BLaER1 treated with 17β-estradiol and CSF1 and Interleukin-3, amounts not matched to agents 10 nM and 100 nM (cell line): Measurements from ENCODE around the gene KCNJ12.
"Not testable (repeated sequence)": the region's sequence is repeated elsewhere in the genome, so short reads cannot be mapped to it uniquely, and the experiment has no call there.

Experiments
- H3K27ac ChIP-seq, 11 experiments: shearing (Covaris generic); formaldehyde crosslinking; 2 replicates each; pipeline ENCODE4 v1.8.1; 2022
- H3K27me3 ChIP-seq, 11 experiments: shearing (Covaris generic); formaldehyde crosslinking; 2 replicates each; pipeline ENCODE4 v1.8.1; 2022
- H3K36me3 ChIP-seq, 11 experiments: shearing (Covaris generic); formaldehyde crosslinking; 2 replicates each; pipeline ENCODE4 v1.8.1; 2022
- H3K4me1 ChIP-seq, 10 experiments: shearing (Covaris generic); formaldehyde crosslinking; 2 replicates each; pipeline ENCODE4 v1.8.1; 2022
- H3K4me2 ChIP-seq, 11 experiments: shearing (Covaris generic); formaldehyde crosslinking; 2 replicates each; pipeline ENCODE4 v1.8.1; 2022
- H3K4me3 ChIP-seq, 10 experiments: shearing (Covaris generic); formaldehyde crosslinking; 2 replicates each; pipeline ENCODE4 v1.8.1; 2022
- H3K9ac ChIP-seq, 11 experiments: shearing (Covaris generic); formaldehyde crosslinking; 2 replicates each; pipeline ENCODE4 v1.8.1; 2022
- H3K9me3 ChIP-seq, 11 experiments: shearing (Covaris generic); formaldehyde crosslinking; replicated peaks in 1 of 11; 2 replicates each; pipeline ENCODE4 v1.8.1; 2022
- H4K20me1 ChIP-seq, 11 experiments: shearing (Covaris generic); formaldehyde crosslinking; 2 replicates each; pipeline ENCODE4 v1.8.1; 2022
- Cebpa-rat ChIP-seq, 11 experiments: shearing (Covaris generic); IDR thresholded peaks; 2 replicates each; pipeline ENCODE4 v1.8.1; 2022

Gene KCNJ12

DNA sequence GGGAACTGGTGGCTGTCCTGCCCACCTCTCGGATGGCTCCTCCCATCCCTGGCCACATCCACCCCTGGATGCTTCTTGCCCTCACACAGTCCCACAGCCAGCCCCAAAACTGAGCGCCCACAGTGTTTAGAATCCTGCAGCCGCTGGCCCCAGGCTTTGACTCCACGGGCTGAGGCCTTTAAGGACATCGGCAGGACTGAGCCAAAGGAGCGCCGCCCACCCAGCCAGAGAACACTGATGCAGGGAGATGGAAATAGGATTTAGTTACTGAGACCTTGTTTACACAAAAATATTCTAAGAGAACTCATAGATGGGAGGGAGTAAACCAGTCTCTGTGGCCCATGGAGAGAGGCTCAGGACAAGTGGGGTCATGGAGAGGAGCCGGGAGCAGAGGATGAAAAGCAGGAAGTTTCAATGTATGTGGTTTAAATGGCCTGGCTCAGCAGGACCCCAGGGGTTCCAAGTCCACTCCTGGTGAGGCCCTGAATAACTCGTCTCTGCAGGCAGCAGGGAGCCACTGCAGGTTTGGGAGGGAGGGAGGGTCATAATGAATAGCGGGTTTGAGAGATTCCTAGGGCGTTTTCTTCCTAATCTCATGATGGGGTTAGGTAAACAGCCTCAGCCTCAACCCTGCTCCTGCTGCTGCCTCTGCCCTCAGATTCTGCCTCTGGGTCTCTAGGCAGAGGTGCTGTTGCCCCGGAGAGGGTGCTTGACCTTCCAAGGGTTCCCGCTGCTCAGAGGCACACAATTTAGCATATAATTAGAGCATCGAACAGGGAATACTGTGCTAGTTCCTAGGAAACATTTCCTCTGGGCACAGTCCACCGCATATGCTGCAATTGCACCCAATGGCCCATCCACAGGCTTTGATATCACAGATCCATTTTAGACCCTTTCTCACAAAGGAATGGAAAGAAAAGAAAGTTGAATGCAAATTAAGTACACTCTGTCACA lies 61.0 kb downstream of the KCNJ12 start:
- not testable (repeated sequence) for H3K4me2 ChIP-seq, H3K9me3 ChIP-seq, H3K9ac ChIP-seq, H3K27ac ChIP-seq, H3K36me3 ChIP-seq, H3K27me3 ChIP-seq, H4K20me1 ChIP-seq, H3K4me3 ChIP-seq
- H3K4me1 ChIP-seq = peaks cover 0 to 18% (median 7%) of the 10 kb centered on the region in 10 experiments; a peak in 7 of 20 replicates

- Histone ChIP-seq H3K4me2 (peak overlapping the region in 3 of 11 experiments; percentile 18 to 32 (median 28); a peak in 2 of 22 replicates), H3K4me1 (peaks cover 0 to 18% (median 7%) of the 10 kb centered on the region in 10 experiments; a peak in 7 of 20 replicates)
- H4K20me1 ChIP-seq, H3K27ac ChIP-seq, H3K36me3 ChIP-seq, H3K9ac ChIP-seq, H3K9me3 ChIP-seq, H3K4me3 ChIP-seq, H3K27me3 ChIP-seq: not testable (repeated sequence)
Observed at GRCh38 chr17:21438316-21439014, 62.3 kb downstream of the KCNJ12 start.

DNA sequence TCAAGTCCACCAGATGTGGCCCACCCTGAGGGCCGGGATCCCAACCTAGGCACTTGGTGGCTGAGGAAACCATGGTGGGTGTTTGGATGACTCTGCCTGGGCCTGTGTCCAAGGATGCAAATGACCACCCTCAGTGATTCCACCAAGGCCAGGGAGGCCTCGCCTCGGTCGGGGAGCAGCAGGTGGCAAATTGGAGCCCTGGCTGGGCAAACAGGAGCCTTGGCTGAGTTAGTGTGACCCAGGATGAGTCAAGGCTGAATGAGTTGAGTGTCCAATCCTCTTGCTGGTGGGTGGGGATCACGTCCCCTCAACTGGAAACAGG lies 62.8 kb downstream of the KCNJ12 start:
- not testable (repeated sequence) for H3K27me3 ChIP-seq, H3K9ac ChIP-seq, H3K4me3 ChIP-seq, H4K20me1 ChIP-seq, H3K36me3 ChIP-seq, H3K9me3 ChIP-seq, H3K27ac ChIP-seq
- Histone ChIP-seq H3K4me1 (peaks cover 0 to 18% (median 7%) of the 10 kb centered on the region in 10 experiments; a peak in 7 of 20 replicates), H3K4me2 (peak overlapping the region in 3 of 11 experiments; percentile 18 to 32 (median 28); a peak in 1 of 22 replicates)

GRCh38 chr17:21445091-21445650 lies 69.0 kb downstream of the KCNJ12 start:
- Histone ChIP-seq H4K20me1 (no peaks in the 10 kb centered on the region), H3K27me3 (no peaks in the 10 kb centered on the region), H3K9ac (no peak overlapping the region), H3K36me3 (no peaks in the 10 kb centered on the region), H3K4me3 (no peak overlapping the region), H3K27ac (no peak overlapping the region), H3K9me3 (peaks cover 0 to 9% (median 0%) of the 10 kb centered on the region in 11 experiments; a peak in 5 of 22 replicates), H3K4me2 (peak overlapping the region in 2 of 11 experiments; percentile 38 to 43; a peak in 4 of 22 replicates), H3K4me1 (peaks cover 0 to 11% (median 2%) of the 10 kb centered on the region in 10 experiments; a peak in 9 of 20 replicates)
- TF ChIP-seq Cebpa-rat (IDR thresholded peaks at IDR 0.05) = no peak

GRCh38 chr17:21447552-21447951 lies 71.4 kb downstream of the KCNJ12 start:
- H3K27ac ChIP-seq, H3K9me3 ChIP-seq, H3K27me3 ChIP-seq, H3K36me3 ChIP-seq, H3K4me2 ChIP-seq, H3K4me3 ChIP-seq, H4K20me1 ChIP-seq, H3K9ac ChIP-seq: not testable (repeated sequence)
- H3K4me1 ChIP-seq = peaks cover 0 to 19% (median 10%) of the 10 kb centered on the region in 10 experiments; a peak in 13 of 20 replicates

- not testable (repeated sequence) for H3K27me3 ChIP-seq, H4K20me1 ChIP-seq, H3K4me3 ChIP-seq, H3K36me3 ChIP-seq, H3K27ac ChIP-seq, H3K4me2 ChIP-seq, H3K9ac ChIP-seq, H3K9me3 ChIP-seq
- H3K4me1 ChIP-seq = peaks cover 0 to 23% (median 13%) of the 10 kb centered on the region in 10 experiments; a peak in 15 of 20 replicates
Observed at GRCh38 chr17:21449891-21450290, 73.7 kb downstream of the KCNJ12 start.

DNA sequence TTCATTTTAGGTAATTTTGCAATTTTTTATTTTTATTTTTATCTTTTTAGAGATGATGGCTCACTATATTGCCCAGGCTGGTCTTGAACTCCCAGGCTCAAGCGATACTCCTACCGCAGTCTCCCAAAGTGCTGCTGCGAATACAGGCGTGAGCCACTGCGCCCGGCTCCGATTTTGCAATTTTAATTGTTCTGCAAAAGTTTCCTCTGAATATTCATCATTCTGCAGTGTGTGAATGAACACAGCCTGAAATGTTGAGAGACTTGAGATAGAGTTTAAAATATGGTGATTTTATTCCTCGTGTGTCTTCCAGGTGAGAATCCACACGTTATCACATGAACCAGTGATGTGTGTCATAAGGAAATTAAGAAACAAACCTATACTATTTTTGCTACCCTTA lies 75.8 kb downstream of the KCNJ12 start:
- Histone ChIP-seq H4K20me1 (no peaks in the 10 kb centered on the region), H3K27ac (no peak overlapping the region), H3K36me3 (no peaks in the 10 kb centered on the region), H3K27me3 (no peaks in the 10 kb centered on the region), H3K4me1 (peaks cover 0 to 27% (median 11%) of the 10 kb centered on the region in 10 experiments; a peak in 15 of 20 replicates), H3K9me3 (peaks cover 0 to 5% (median 0%) of the 10 kb centered on the region in 11 experiments; a peak in 7 of 22 replicates), H3K9ac (no peak overlapping the region), H3K4me2 (peak overlapping the region in 3 of 11 experiments; percentile 9 to 43 (median 39); a peak in 3 of 22 replicates), H3K4me3 (no peak overlapping the region)
- no peak for TF ChIP-seq Cebpa-rat (IDR thresholded peaks at IDR 0.05)

- peak overlapping the region in 6 of 11 experiments; percentile 23 to 67 (median 48); a peak in 8 of 22 replicates for H3K27ac ChIP-seq
- peaks cover 0 to 5% (median 0%) of the 10 kb centered on the region in 11 experiments; a peak in 7 of 22 replicates for H3K9me3 ChIP-seq
- no peaks in the 10 kb centered on the region for H3K36me3 ChIP-seq
- peaks cover 0 to 31% (median 11%) of the 10 kb centered on the region in 10 experiments; a peak in 15 of 20 replicates for H3K4me1 ChIP-seq
- no peak overlapping the region for H3K4me3 ChIP-seq
- no peak overlapping the region for H3K9ac ChIP-seq
- H3K4me2 ChIP-seq = peak overlapping the region in 8 of 11 experiments; percentile 8 to 43 (median 32); a peak in 9 of 22 replicates
- no peaks in the 10 kb centered on the region for H3K27me3 ChIP-seq
- no peaks in the 10 kb centered on the region for H4K20me1 ChIP-seq
- TF ChIP-seq Cebpa-rat (IDR thresholded peaks at IDR 0.05) = no peak
Observed at GRCh38 chr17:21452377-21453143, 76.4 kb downstream of the KCNJ12 start.
